ENCODE measurements around the gene GAB2. TPM values are rescaled to one million over a fixed set of nuclear protein-coding genes. Genes with fewer than 3 reads are reported as not detected.

The GAB2 gene
- polyA plus RNA-seq, 3 donors: 2.8 to 39.4 (median 4.4) TPM

GRCh38 chr11:78391424-78391823 lies 26.2 kb downstream of the GAB2 start:
- H3K9me3 ChIP-seq (replicated peaks in 1 of 2; ENCODE audit: control insufficient read depth in 1 of 2, insufficient read depth in 1 of 2, low read length in 2 of 2): no peaks in the 10 kb centered on the region
- H3K27ac ChIP-seq (ENCODE audit: low read depth in 1 of 2, low read length in 2 of 2): no peak overlapping the region
- H3K9ac ChIP-seq (ENCODE audit: insufficient read depth, low read length, poor library complexity, severe bottlenecking): no peak overlapping the region
- H3K36me3 Mint-ChIP-seq: peaks cover 26 to 40% of the 10 kb centered on the region in 2 donors
- WGBS (ENCODE audit: insufficient coverage): no CpG with 5 or more reads among the region's 1 CpG
- intact Hi-C loops (cut with micrococcal nuclease): loop anchor here in 1 of 2 donors (5.0 kb wide), 1 partner anchor 39 kb away; no protein-coding TSS in a partner anchor
- no peak overlapping the region for H3K4me3 Mint-ChIP-seq
- H3K4me1 Mint-ChIP-seq: peaks cover 72% of the 10 kb centered on the region
- no peak for TF ChIP-seq CTCF (IDR thresholded peaks at IDR 0.05)
- no peak overlapping the region for H3K4me3 ChIP-seq (replicated peaks in 1 of 3; ENCODE audit: low read depth in 2 of 3, low read length in 3 of 3)
- H3K36me3 ChIP-seq (replicated peaks in 1 of 2; ENCODE audit: control insufficient read depth in 1 of 2, insufficient read depth in 2 of 2, low read length in 2 of 2): no peaks in the 10 kb centered on the region
- no peak for DNase-seq
- peak overlapping the region; percentile 46 for H3K4me2 ChIP-seq (replicated peaks; ENCODE audit: extremely low read depth, low read length, poor library complexity, severe bottlenecking)
- H3K9me3 Mint-ChIP-seq: peaks cover 0 to 2% (median 0%) of the 10 kb centered on the region in 7 donors
- H2AFZ ChIP-seq (ENCODE audit: insufficient read depth, low read depth, low read length, poor library complexity, severe bottlenecking): no peak overlapping the region
- peak overlapping the region in 2 of 7 donors; percentile 46 to 47 for H3K27ac Mint-ChIP-seq
- peaks cover 38 to 59% of the 10 kb centered on the region in 2 donors for H3K4me1 ChIP-seq (ENCODE audit: control insufficient read depth in 1 of 2, insufficient read depth in 2 of 2, low read length in 2 of 2)
- no peaks in the 10 kb centered on the region for H3K27me3 Mint-ChIP-seq (ENCODE audit: low read depth in 3 of 3)
- H3K27me3 ChIP-seq (ENCODE audit: control insufficient read depth in 2 of 2, insufficient read depth in 2 of 2, low read length in 2 of 2): no peaks in the 10 kb centered on the region
- peaks cover 100% of the 10 kb centered on the region for H4K20me1 ChIP-seq (ENCODE audit: insufficient read depth, low read length)
- H3K79me2 ChIP-seq (ENCODE audit: insufficient read depth, low read length): peaks cover 100% of the 10 kb centered on the region

- H3K9me3 ChIP-seq (replicated peaks in 1 of 2; ENCODE audit: control insufficient read depth in 1 of 2, insufficient read depth in 1 of 2, low read length in 2 of 2): no peaks in the 10 kb centered on the region
- H3K4me3 Mint-ChIP-seq: peak overlapping the region in 1 of 2 donors; percentile 82
- no peak overlapping the region for H3K9ac ChIP-seq (ENCODE audit: insufficient read depth, low read length, poor library complexity, severe bottlenecking)
- intact Hi-C loops (cut with micrococcal nuclease): loop anchor here in 1 of 2 donors (5.0 kb wide), 1 partner anchor 39 kb away; no protein-coding TSS in a partner anchor
- peak; percentile 55 to 81 (median 74) for DNase-seq
- peaks cover 100% of the 10 kb centered on the region for H4K20me1 ChIP-seq (ENCODE audit: insufficient read depth, low read length)
- no peaks in the 10 kb centered on the region for H3K27me3 Mint-ChIP-seq (ENCODE audit: low read depth in 3 of 3)
- no peaks in the 10 kb centered on the region for H3K27me3 ChIP-seq (ENCODE audit: control insufficient read depth in 2 of 2, insufficient read depth in 2 of 2, low read length in 2 of 2)
- H3K27ac ChIP-seq (ENCODE audit: low read depth in 1 of 2, low read length in 2 of 2): peak overlapping the region; percentile 7 to 38
- H3K4me1 ChIP-seq (ENCODE audit: control insufficient read depth in 1 of 2, insufficient read depth in 2 of 2, low read length in 2 of 2): peaks cover 38 to 59% of the 10 kb centered on the region in 2 donors
- WGBS (ENCODE audit: insufficient coverage): 30% methylated on average over 2 of the region's 5 CpGs
- H3K4me2 ChIP-seq (replicated peaks; ENCODE audit: extremely low read depth, low read length, poor library complexity, severe bottlenecking): peak overlapping the region; percentile 46
- H3K79me2 ChIP-seq (ENCODE audit: insufficient read depth, low read length): peaks cover 100% of the 10 kb centered on the region
- no peak for TF ChIP-seq CTCF (IDR thresholded peaks at IDR 0.05)
- no peak overlapping the region for H2AFZ ChIP-seq (ENCODE audit: insufficient read depth, low read depth, low read length, poor library complexity, severe bottlenecking)
- no peaks in the 10 kb centered on the region for H3K36me3 ChIP-seq (replicated peaks in 1 of 2; ENCODE audit: control insufficient read depth in 1 of 2, insufficient read depth in 2 of 2, low read length in 2 of 2)
- peaks cover 71% of the 10 kb centered on the region for H3K4me1 Mint-ChIP-seq
- peaks cover 25 to 37% of the 10 kb centered on the region in 2 donors for H3K36me3 Mint-ChIP-seq
- peak overlapping the region; percentile 70 to 92 (median 85) for H3K27ac Mint-ChIP-seq
- H3K4me3 ChIP-seq (replicated peaks in 1 of 3; ENCODE audit: low read depth in 2 of 3, low read length in 3 of 3): peak overlapping the region in 1 of 3 experiments; percentile 27
- peaks cover 0 to 5% (median 0%) of the 10 kb centered on the region in 7 donors for H3K9me3 Mint-ChIP-seq
Measured at GRCh38 chr11:78390809-78391208, 26.8 kb downstream of the GAB2 start.

Measured in CD14-positive monocyte (primary cell).